Coronary artery (tissue), 2 donors: ENCODE results near the gene LCE2D.

ENCODE experiments used
- DNase-seq: peaks from one replicate; pipeline ENCODE4 v3.0.0-alpha.2; 2017; ENCODE audit warnings: low spot score
- H3K27ac ChIP-seq, 2 donors: fragments of 200-600 bp; sonication (generic); one replicate each; pipeline ENCODE4 v1.5.1; 2016 to 2019
- H3K4me3 ChIP-seq: fragments of 200-600 bp; sonication (generic); 2 replicates; pipeline ENCODE4 v1.5.1; 2016; ENCODE audit warnings: mild to moderate bottlenecking, moderate library complexity
- CTCF ChIP-seq: fragments of 200-600 bp; sonication (generic); IDR thresholded peaks from one replicate; pipeline ENCODE4 v1.5.1; 2019; ENCODE audit warnings: antibody characterized with exemption

Gene LCE2D

GRCh38 chr1:152640351-152640750 is 22.8 kb upstream of the LCE2D start:
- Histone ChIP-seq H3K4me3 (no peak overlapping the region), H3K27ac (no peak overlapping the region)
- TF ChIP-seq CTCF: no peak
- DNase-seq: no peak

- no peak overlapping the region for H3K27ac ChIP-seq
- DNase-seq: no peak
- no peak overlapping the region for H3K4me3 ChIP-seq
- no peak for TF ChIP-seq CTCF
These were observed 19.2 kb upstream of the LCE2D start for GRCh38 chr1:152643945-152644344.

- no peak overlapping the region for H3K27ac ChIP-seq
- H3K4me3 ChIP-seq: no peak overlapping the region
- no peak for DNase-seq
- TF ChIP-seq CTCF: no peak
These were observed 18.0 kb upstream of the LCE2D start for GRCh38 chr1:152645146-152645545.

- no peak for TF ChIP-seq CTCF
These were observed 16.5 kb upstream of the LCE2D start for GRCh38 chr1:152646656-152647055.

GRCh38 chr1:152654110-152654509 is 9.1 kb upstream of the LCE2D start:
- no peak overlapping the region for H3K27ac ChIP-seq
- H3K4me3 ChIP-seq: no peak overlapping the region
- peak; percentile 15 for TF ChIP-seq CTCF
- no peak for DNase-seq

More at GRCh38 chr1:152646656-152647055, 16.5 kb upstream of the LCE2D start:
- Histone ChIP-seq H3K4me3 (no peak overlapping the region), H3K27ac (no peak overlapping the region)
- DNase-seq: no peak

GRCh38 chr1:152656459-152656858 is 6.7 kb upstream of the LCE2D start:
- Histone ChIP-seq H3K27ac (no peak overlapping the region), H3K4me3 (no peak overlapping the region)
- no peak for DNase-seq
- no peak for TF ChIP-seq CTCF

GRCh38 chr1:152657677-152658076 is 5.5 kb upstream of the LCE2D start:
- no peak for TF ChIP-seq CTCF
- no peak for DNase-seq
- Histone ChIP-seq H3K4me3 (no peak overlapping the region), H3K27ac (no peak overlapping the region)
